Bronchial epithelial cell (primary cell): Measurements from ENCODE around the gene FHOD3. TPM values are rescaled to one million over a fixed set of nuclear protein-coding genes. Genes with fewer than 3 reads are reported as not detected.

Source experiments
- DNase-seq: peaks from one replicate; pipeline ENCODE4 v3.0.0-alpha.2; 2010; ENCODE audit warnings: low read depth
- FAIRE-seq: peaks from 2 replicates; lab custom pipeline; 2011; peaks lifted over from hg19 to GRCh38; lab: Jason Lieb, UNC
- H3K27me3 ChIP-seq: 2 replicates; pipeline ENCODE4 v1.5.1; 2011; ENCODE audit warnings: low read length; ENCODE audit not compliant: control insufficient read depth, insufficient read depth
- H3K36me3 ChIP-seq: 2 replicates; pipeline ENCODE4 v1.5.1; 2011; ENCODE audit warnings: low read length; ENCODE audit not compliant: control insufficient read depth, insufficient read depth
- H3K4me3 ChIP-seq: 2 replicates; pipeline ENCODE4 v1.5.1; 2011; ENCODE audit warnings: mild to moderate bottlenecking, low read depth, low read length, control low read depth
- CTCF ChIP-seq: IDR thresholded peaks from 2 replicates; pipeline ENCODE4 v1.5.1; 2011; ENCODE audit warnings: mild to moderate bottlenecking, moderate library complexity, low read length, control low read depth, inconsistent platforms; ENCODE audit not compliant: insufficient read depth, severe bottlenecking
- total RNA-seq: library from RNA; depleted of rRNA; stranded (reverse); fragments of >200 nt; gene quantifications from 2 replicates; pipeline ENCODE4 v1.2.1, GENCODE V29; 2014

FHOD3 gene
- total RNA-seq, 1 donor from 2014 or later, result 15.8 TPM

- FAIRE-seq (no peak), DNase-seq (no peak)
- Histone ChIP-seq H3K36me3 (no peaks in the 10 kb centered on the region), H3K4me3 (no peak overlapping the region), H3K27me3 (no peaks in the 10 kb centered on the region)
- no peak for TF ChIP-seq CTCF
These were observed 25.9 kb downstream of the FHOD3 start for GRCh38 chr18:36323421-36323820.

DNA sequence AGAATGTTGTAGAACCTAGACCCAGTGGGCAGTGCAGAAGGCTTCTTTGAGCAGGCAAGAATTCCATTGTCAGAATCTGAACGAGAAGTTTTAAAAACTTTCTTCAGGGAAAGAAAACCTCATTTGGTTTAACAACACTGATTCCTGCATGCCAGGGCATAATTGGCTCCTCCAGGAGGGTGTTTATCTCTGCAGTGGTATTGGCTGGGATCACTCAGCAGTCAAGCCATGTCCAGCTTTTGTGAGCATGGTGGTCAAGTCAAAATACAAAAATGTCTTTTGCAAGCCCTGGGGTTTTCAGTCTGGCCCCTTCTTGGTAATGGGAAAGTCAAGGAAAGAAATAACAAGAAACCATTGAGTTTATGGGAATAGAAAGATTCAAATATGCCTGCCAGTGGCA lies 28.3 kb downstream of the FHOD3 start:
- H3K4me3 ChIP-seq, result no peak overlapping the region
- H3K36me3 ChIP-seq, result no peaks in the 10 kb centered on the region
- no peak for FAIRE-seq
- TF ChIP-seq CTCF, result no peak
- no peaks in the 10 kb centered on the region for H3K27me3 ChIP-seq
- no peak for DNase-seq

GRCh38 chr18:36326771-36327170 lies 29.3 kb downstream of the FHOD3 start:
- H3K27me3 ChIP-seq, result no peaks in the 10 kb centered on the region
- no peak for TF ChIP-seq CTCF
- no peak for FAIRE-seq
- no peaks in the 10 kb centered on the region for H3K36me3 ChIP-seq
- H3K4me3 ChIP-seq, result no peak overlapping the region
- no peak for DNase-seq

GRCh38 chr18:36327352-36328316 lies 30.1 kb downstream of the FHOD3 start:
- FAIRE-seq, result no peak

DNA sequence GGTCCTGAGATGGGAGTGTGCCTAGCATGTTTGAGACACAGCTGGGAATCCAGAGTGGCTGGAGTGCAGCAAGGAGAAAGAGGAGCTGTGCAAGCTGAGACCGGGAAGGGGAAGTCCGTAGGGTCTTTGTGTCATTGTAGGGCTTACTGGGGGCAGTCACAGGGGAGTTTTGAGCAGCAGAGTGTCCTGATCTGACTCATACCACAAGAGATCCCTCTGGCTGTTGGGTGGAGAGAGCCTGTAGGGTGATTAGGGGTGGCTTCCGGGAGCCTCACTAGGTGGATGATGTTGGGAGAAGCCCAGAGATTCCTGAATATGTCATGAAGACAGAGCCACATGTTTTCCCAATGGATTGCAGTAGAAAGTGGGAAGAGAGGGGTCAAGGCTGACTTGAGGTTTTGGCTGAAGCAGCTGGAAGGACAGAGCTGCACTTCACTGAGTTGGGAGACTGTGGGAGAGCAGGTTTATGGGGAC lies 30.9 kb downstream of the FHOD3 start:
- no peak for TF ChIP-seq CTCF
- FAIRE-seq (no peak), DNase-seq (no peak)
- Histone ChIP-seq H3K36me3 (no peaks in the 10 kb centered on the region), H3K4me3 (no peak overlapping the region), H3K27me3 (no peaks in the 10 kb centered on the region)

More at GRCh38 chr18:36327352-36328316, 30.1 kb downstream of the FHOD3 start:
- Histone ChIP-seq H3K4me3 (no peak overlapping the region), H3K36me3 (no peaks in the 10 kb centered on the region), H3K27me3 (no peaks in the 10 kb centered on the region)
- no peak for TF ChIP-seq CTCF
- no peak for DNase-seq
